Measurements from ENCODE around the gene MRPS26.
"Not testable (repeated sequence)": the region's sequence is repeated elsewhere in the genome, so short reads cannot be mapped to it uniquely, and the experiment has no call there.

MRPS26 gene

GRCh38 chr20:3045816-3046676 is at the start of gene MRPS26:
Gene MRPS26 (plus strand): TSS chr20:3046052. CDS start chr20:3046069, 17 bp downstream.
- peak; percentile 92 for DNase-seq (ENCODE audit: low spot score)

GRCh38 chr20:2998728-2999127 is 47.1 kb upstream of the MRPS26 start:
- no peak for DNase-seq (ENCODE audit: low spot score)

DNA sequence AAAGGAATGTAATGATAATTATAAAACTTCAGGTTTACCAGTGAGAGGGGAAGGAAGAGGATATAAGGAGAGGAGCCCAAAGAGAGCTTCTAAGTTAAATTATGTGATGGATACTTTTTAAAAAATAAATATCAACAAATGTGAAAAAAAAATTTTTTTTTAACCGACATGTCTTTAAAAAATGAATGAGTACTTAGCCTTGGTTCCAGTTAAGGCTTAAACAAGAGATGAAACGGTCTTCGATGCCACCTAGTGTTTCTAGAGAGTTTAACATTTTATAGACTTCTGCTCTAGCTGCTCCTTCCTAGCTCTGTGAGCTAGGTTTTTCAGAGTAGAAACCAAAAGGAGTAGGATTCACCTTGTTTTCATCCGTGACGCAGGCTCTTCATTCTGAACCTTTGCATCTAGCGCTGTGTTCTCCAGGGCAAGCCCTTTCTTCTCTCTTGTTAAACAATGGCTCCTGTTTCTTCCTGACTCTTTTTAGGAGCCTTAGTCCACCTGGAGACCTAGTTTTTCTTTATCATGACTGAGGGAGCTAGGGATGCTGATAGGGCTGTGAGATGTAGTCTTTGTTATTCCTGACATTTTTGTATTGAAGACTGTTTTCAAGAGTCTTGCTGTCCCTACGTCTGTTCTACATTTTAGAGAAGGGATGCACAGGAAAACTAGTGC is 44.9 kb upstream of the MRPS26 start:
- peak; percentile 76 for DNase-seq (ENCODE audit: low spot score)

GRCh38 chr20:3003416-3003815 is 42.4 kb upstream of the MRPS26 start:
- DNase-seq (ENCODE audit: low spot score) = no peak

GRCh38 chr20:3010985-3011723 is 34.7 kb upstream of the MRPS26 start:
- no peak for DNase-seq (ENCODE audit: low spot score)

- DNase-seq (ENCODE audit: low spot score) = no peak
Measured at GRCh38 chr20:3011752-3012151, 34.1 kb upstream of the MRPS26 start.

- no peak for DNase-seq (ENCODE audit: low spot score)
Measured at GRCh38 chr20:3013771-3014170, 32.1 kb upstream of the MRPS26 start.

DNA sequence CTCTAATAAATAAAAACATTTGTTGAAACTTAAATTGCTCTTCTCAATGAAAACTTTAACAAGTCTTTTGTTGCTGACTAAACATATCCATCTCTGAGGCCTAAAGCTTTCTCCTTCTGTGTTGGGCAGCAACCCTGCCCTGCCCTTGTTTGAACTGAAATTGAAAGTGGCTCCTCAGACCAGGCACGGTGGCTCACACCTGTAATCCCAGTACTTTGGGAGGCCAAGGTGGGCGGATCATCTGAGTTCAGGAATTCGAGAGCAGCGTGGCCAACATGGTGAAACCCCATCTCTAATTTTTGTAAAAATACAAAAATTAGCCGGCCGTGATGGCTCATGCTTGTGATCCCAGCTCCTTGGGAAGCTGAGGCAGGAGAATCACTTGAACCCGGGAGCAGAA is 31.7 kb upstream of the MRPS26 start:
- DNase-seq (ENCODE audit: low spot score) = no peak

DNA sequence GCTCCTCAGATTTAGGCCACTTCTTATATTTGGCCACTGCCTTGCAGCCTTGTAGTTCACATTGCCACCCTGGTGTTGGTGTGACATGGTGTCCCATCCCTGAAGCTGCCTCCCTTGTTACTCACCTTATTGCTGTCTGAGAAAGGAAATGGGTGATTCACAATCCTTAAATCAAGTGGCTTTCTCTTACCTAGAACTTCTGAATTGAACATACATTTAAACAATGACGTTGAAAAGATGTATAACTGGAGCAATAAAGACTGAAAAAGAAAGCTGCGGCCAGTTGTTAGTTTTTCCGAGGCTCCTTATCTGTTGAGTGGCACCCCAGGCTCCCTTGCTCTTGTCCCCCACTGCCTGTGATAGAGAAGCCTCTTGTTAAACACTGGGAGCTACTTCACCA is 31.2 kb upstream of the MRPS26 start:
- no peak for DNase-seq (ENCODE audit: low spot score)

DNA sequence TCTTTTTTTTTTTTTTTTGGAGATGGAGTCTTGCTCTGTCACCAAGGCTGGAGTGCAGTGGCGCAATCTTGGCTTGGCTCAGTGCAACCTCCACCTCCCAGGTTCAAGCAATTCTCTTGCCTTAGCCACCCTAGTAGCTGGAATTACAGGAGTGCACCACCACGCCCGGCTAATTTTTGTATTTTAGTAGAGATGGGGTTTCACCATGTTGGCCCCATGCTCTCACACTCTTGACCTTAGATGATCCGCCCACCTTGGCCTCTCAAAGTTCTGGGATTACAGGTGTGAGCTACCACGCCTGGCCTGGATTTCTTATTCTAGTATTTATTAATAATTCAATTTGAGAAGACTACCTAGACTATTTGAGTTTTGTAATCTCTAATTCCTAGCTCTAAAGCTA is 30.6 kb upstream of the MRPS26 start:
- not testable (repeated sequence) for DNase-seq (ENCODE audit: low spot score)

- no peak for DNase-seq (ENCODE audit: low spot score)
Measured at GRCh38 chr20:3021327-3021726, 24.5 kb upstream of the MRPS26 start.

DNA sequence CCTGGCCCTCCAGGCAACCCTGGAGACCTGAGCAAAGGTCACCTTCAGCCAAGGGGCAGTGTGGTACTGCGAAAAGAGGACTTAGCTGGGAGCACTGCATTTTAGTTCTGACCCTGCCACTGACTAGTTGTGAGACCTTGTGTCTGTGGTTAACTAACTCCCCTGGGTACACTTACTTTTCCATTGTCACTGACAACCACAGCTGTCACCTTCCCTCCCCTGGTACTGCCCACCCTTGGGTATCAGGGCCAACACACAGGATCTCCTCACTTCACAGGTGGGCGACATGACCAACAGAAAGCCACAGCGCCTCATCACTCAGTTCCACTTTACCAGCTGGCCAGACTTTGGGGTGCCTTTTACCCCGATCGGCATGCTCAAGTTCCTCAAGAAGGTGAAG is 24.1 kb upstream of the MRPS26 start:
- DNase-seq (ENCODE audit: low spot score) = no peak

DNA sequence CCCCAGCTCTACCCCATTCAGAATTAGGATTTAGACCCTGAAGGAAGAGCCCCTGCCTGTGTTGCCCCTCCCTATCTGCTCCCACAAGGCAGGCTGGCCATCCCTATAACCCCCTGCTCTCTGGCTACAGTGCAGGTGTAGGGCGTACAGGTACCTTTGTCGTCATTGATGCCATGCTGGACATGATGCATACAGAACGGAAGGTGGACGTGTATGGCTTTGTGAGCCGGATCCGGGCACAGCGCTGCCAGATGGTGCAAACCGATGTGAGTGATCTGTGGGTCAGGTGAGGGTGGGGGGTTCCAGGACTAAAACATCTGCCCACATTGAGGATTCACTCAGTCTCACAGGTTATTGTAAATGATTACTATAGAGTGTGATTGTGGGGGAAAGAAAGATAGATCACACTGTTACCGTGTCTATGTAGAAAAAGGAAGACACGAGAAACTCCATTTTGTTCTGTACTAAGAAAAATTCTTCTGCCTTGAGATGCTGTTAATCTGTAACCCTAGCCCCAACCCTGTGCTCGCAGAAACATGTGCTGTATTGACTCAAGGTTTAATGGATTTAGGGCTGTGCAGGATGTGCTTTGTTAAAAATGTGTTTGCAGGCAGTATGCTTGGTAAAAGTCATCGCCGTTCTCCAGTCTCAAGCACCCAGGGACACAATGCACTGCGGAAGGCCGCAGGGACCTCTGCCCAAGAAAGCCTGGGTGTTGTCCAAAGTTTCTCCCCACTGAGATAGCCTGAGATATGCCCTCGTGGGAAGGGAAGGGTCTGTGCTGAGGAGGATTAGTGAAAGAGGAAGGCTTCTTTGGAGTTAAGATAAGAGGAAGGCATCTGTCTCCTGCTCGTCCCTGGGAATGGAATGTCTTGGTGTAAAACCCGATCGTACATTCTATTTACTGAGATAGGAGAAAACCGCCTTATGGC is 23.0 kb upstream of the MRPS26 start:
- not testable (repeated sequence) for DNase-seq (ENCODE audit: low spot score)

DNA sequence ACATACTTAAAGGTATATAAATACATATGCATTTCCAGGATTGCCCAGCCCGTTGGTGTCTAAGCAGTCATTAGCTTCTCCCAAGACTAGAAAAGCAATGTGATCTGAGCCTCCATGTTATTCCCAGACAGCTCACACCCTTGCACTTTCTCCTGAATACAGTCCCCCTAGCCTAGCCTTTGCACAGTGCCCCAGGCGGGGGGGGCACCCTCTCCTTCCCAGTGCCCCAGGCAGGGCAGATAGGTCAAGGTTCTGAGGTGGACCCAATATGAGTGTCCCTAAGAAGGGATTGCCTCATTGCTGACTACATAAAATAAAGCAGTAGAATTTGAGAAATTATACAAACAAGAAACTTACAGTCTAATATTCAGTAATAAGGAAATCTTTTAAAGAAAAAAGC is 17.9 kb upstream of the MRPS26 start:
- DNase-seq (ENCODE audit: low spot score) = no peak

- DNase-seq (ENCODE audit: low spot score) = no peak
Measured at GRCh38 chr20:3031524-3032147, 14.2 kb upstream of the MRPS26 start.

DNA sequence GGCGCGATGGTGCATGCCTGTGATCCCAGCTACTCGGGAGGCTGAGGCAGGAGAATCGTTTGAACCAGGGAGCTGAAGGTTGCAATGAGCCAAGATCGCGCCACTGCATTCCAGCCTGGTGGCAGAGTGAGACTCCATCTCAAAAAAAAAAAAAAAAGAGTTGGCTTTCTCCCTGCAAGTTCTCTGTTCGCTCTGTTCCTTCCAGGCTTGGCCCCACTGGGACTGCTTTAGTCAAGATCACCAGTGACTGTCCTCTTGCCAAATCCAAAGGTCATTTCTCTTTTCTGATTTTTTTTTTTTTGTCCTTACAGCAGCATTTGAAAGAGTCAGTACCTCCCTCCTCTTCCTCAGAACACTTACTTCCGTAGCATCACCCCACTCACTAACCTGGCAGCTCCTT is 13.2 kb upstream of the MRPS26 start:
- no peak for DNase-seq (ENCODE audit: low spot score)

- no peak for DNase-seq (ENCODE audit: low spot score)
Measured at GRCh38 chr20:3037654-3038053, 8.2 kb upstream of the MRPS26 start.

GRCh38 chr20:3038454-3038853 is 7.4 kb upstream of the MRPS26 start:
- no peak for DNase-seq (ENCODE audit: low spot score)

- DNase-seq (ENCODE audit: low spot score) = no peak
Measured at GRCh38 chr20:3039426-3039825, 6.4 kb upstream of the MRPS26 start.

DNA sequence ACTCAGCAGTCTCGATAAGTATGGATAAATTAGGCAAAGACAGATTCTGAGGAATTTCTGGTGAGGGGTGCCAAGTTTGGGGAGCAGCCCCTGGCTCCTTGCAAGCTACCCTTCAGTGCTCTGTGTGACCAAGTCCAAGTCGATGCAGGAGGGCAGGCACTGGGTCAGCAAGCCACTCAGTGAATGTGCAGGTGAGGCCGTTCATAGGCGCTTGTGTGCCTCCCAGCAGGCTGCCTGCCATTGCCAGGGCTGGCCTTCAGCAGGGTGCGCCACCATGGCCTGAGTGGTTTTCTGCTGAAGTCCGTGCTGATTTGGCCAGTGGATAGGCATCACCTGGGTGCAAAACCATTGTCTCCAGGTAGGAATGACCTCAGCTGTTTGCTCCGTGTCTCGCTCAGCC is 5.8 kb upstream of the MRPS26 start:
- DNase-seq (ENCODE audit: low spot score) = no peak

- no peak for DNase-seq (ENCODE audit: low spot score)
Measured at GRCh38 chr20:3041854-3042409, 3.9 kb upstream of the MRPS26 start.
